GM21619 (cell line): Measurements from ENCODE around the gene TNNT2.

ENCODE experiments used
- ATAC-seq: cut with Tn5 transposase; IDR thresholded peaks from one replicate; pipeline ENCODE4 v1.9.1; 2021; ENCODE audit not compliant: unreplicated experiment

TNNT2 gene

DNA sequence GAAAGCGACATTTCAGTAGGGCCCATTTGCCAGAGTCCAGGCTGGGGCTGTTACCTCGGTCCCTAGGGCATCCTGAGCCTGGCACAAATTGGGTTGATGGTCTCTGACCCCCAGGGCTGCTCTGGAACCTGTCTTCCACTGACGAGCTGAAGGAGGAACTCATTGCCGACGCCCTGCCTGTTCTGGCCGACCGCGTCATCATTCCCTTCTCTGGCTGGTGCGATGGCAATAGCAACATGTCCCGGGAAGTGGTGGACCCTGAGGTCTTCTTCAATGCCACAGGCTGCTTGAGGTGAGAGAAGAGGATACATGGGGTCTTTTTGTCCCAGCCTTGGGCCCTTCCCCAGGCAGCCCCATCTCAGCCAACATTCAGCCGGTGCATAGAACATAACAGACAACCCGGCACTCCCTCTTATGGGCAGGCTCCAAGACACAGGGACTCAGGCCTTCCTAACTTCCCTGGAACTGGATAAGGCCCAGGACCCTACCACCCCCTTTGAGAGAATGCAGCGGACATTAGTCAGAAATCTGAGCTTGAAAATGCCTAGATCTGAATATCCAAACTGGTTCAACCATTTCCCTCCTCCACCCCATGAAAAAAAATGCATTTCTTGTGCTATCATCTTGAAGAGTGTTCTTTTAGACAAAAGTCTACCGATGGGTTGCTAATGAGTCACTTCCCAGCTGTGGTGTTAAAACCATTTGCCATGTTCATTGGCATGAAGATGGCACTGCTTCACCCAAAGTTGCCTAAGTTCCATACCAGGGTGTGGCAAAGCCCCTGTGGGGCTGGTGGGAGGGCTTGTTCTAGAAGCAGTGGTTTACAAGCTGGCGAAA is 58.8 kb downstream of the TNNT2 start:
- no peak for ATAC-seq

- ATAC-seq = no peak
Measured at GRCh38 chr1:201317551-201317950, 59.9 kb downstream of the TNNT2 start.

DNA sequence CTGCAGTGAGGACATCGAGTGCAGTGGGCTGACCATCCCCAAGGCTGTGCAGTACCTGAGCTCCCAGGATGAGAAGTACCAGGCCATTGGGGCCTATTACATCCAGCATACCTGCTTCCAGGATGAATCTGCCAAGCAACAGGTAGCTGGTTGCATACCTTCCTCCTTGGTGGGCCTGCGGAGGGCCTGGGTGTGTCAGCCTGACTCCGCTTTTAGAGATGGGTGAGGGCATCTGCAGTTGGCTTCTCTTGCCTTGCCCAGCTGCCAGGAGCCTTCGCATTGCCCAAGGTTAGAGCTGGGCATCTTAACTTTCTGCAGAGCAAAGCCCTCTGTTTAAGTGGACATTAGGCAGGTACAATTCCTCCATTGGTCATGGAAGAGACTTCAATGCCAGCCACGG is 60.9 kb downstream of the TNNT2 start:
- ATAC-seq = no peak

DNA sequence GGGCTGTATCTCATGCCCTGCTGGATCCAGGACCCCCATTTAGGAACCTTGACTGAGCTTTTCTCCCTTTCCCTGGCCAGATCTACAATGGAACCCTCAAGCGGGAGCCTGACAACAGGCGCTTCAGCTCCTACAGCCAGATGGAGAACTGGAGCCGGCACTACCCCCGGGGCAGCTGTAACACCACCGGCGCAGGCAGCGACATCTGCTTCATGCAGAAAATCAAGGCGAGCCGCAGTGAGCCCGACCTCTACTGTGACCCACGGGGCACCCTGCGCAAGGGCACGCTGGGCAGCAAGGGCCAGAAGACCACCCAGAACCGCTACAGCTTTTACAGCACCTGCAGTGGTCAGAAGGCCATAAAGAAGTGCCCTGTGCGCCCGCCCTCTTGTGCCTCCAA is 64.4 kb downstream of the TNNT2 start:
- no peak for ATAC-seq

GRCh38 chr1:201312298-201312697 is 65.2 kb downstream of the TNNT2 start:
- ATAC-seq = no peak

DNA sequence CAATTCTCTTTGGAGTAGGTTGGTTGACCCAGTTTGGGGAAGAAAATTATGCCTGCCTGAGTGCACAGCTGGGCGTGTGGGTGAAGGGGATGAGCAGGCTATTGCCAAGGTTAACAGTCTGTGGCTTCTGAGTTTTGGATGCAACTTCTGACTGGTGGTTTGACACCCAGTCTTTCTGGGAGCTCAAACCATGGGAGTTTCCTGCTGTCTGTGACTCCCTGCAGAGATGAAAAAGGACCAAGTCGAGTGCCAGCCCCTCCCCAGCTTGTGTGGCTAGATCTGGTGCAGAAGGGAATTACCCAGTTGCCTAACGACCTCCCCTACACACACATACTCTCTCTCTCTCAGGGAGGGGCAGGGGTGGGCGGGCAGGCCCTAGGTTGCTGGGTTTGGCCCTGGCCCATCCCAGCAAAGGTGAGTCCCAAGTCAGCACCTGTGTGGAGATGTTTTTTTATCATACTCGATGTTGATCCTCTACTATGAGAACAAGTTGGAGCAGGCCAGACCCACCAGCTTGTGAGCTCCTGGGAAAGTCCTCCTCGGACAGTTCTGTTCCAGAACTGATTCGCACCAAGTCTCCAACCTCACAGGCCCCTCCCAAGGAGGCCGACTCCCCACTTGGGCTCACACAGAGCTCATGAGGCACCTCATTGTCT is 66.0 kb downstream of the TNNT2 start:
- ATAC-seq = no peak

- no peak for ATAC-seq
Measured at GRCh38 chr1:201310986-201311355, 66.5 kb downstream of the TNNT2 start.

DNA sequence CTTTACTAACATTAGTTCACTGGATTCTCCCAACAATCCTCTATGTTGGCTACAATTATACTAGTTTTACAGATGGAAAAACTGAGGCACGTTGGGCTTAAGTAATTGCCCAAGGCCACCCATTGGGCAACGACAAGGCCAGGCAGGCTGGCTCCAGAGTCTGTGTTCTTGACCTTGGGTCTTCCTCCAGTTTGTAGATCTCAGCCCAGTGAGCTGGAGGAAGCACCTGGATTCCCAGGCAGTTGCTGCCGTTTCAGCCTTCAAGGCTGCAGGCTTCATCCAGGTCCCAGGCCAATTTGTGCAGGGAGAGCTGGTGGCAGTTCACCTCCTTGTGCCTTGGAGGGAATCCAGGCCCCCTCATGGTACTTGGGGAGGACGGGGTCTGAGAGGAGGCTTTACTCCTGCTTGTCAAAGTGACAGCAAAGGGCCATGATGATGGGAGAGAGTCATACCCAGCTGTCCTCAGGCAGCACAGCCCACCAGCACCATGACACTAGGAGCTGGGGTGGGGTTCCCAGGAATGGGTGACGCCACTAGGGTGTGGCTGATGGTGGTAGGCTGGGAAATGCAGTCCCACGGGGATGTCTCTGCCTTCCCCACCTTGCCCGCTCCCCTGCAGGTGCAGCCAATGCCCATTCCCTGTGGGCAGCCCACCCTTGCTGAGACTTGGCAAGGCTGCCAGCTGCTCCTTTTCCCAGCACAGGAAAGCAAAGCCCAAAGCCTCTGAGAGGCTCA is 67.1 kb downstream of the TNNT2 start:
- ATAC-seq = no peak

- ATAC-seq = no peak
Measured at GRCh38 chr1:201309416-201309815, 68.1 kb downstream of the TNNT2 start.
